Measurements from ENCODE around the gene GALNT17.

- no peak for TF ChIP-seq CTCF (conservative IDR thresholded peaks at IDR 0.05; ENCODE audit: low read depth, low read length)
- no peak for TF ChIP-seq EZH2 (IDR thresholded peaks at IDR 0.05; ENCODE audit: borderline replicate concordance, low read depth, low read length, poor library complexity, severe bottlenecking)
These were observed 52.7 kb downstream of the GALNT17 start for GRCh38 chr7:71184609-71185008.

Data from A673 (cell line).